Esophagus squamous epithelium (tissue), 5 donors: ENCODE measurements around the gene POLR3H. TPM values are rescaled to one million over a fixed set of nuclear protein-coding genes. Genes with fewer than 3 reads are reported as not detected.
"Not testable (repeated sequence)": the region's sequence is repeated elsewhere in the genome, so short reads cannot be mapped to it uniquely, and the experiment has no call there.

Source experiments
- DNase-seq: peaks from one replicate; lab custom pipeline; 2025; lab: John Stamatoyannopoulos, UW
- H3K27ac ChIP-seq, 4 donors: fragments of 200-600 bp; sonication (generic); one replicate each; pipeline ENCODE4 v1.5.1; 2016 to 2019; ENCODE audit warnings: mild to moderate bottlenecking in 1 of 4
- H3K27me3 ChIP-seq, 4 donors: fragments of 200-600 bp; sonication (generic); 1 replicate in 3 of 4; 2 replicates in 1 of 4; pipeline versions ENCODE4 v1.5.1 to v1.6.0; 2017 to 2021; ENCODE audit warnings: antibody characterized with exemption in 1 of 4
- H3K36me3 ChIP-seq, 3 donors: fragments of 200-600 bp; sonication (generic); one replicate each; pipeline ENCODE4 v1.5.1; 2016 to 2019
- H3K4me1 ChIP-seq, 3 donors: fragments of 200-600 bp; sonication (generic); one replicate each; pipeline ENCODE4 v1.5.1; 2017 to 2019
- H3K4me3 ChIP-seq, 4 donors: fragments of 200-600 bp; sonication (generic); 1 replicate in 3 of 4; 2 replicates in 1 of 4; pipeline ENCODE4 v1.5.1; 2016 to 2019; ENCODE audit warnings: mild to moderate bottlenecking in 2 of 4, moderate library complexity in 1 of 4
- H3K9me3 ChIP-seq, 3 donors: fragments of 200-600 bp; sonication (generic); one replicate each; pipeline ENCODE4 v1.5.1; 2016 to 2019
- POLR2A ChIP-seq, 4 donors: fragments of 450-650 bp; IDR thresholded peaks; one replicate each; pipeline ENCODE4 v1.6.1; 2017; ENCODE audit warnings: antibody characterized with exemption in 4 of 4, mild to moderate bottlenecking in 4 of 4, moderate library complexity in 3 of 4
- WGBS, 2 donors: methylation state at CpG; one replicate each; pipeline ENCODE4 v1.1.5; 2018; 5-methylcytosine and 5-hydroxymethylcytosine counted together
- intact Hi-C: fragments of 100-400 bp; cut with DNase I; formaldehyde crosslinking; loops from one replicate; pipeline ENCODE4 v1.15.0; 2022
- total RNA-seq, 4 donors: library from RNA; depleted of rRNA; stranded (reverse); fragments of >200 nt; gene quantifications; one replicate each; pipeline ENCODE4 v1.1.0, GENCODE V29; 2016
- TF ChIP-seq, protein P1 (sequence below), 6 experiments: fragments of 450-650 bp in 4 of 6; fragments of 200-600 bp in 2 of 6; sonication (generic) in 2 of 6; IDR thresholded peaks; one replicate each; pipeline ENCODE4 v1.5.1; 2016 to 2019; ENCODE audit warnings: antibody characterized with exemption in 6 of 6, mild to moderate bottlenecking in 4 of 6, moderate library complexity in 4 of 6
- donor health status: DM: yes; HTN: yes; CAD: no.

POLR3H gene, protein sequence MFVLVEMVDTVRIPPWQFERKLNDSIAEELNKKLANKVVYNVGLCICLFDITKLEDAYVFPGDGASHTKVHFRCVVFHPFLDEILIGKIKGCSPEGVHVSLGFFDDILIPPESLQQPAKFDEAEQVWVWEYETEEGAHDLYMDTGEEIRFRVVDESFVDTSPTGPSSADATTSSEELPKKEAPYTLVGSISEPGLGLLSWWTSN
- total RNA-seq = 10 to 100 TPM; 13.7 to 23.3 (median 16.1) TPM

DNA sequence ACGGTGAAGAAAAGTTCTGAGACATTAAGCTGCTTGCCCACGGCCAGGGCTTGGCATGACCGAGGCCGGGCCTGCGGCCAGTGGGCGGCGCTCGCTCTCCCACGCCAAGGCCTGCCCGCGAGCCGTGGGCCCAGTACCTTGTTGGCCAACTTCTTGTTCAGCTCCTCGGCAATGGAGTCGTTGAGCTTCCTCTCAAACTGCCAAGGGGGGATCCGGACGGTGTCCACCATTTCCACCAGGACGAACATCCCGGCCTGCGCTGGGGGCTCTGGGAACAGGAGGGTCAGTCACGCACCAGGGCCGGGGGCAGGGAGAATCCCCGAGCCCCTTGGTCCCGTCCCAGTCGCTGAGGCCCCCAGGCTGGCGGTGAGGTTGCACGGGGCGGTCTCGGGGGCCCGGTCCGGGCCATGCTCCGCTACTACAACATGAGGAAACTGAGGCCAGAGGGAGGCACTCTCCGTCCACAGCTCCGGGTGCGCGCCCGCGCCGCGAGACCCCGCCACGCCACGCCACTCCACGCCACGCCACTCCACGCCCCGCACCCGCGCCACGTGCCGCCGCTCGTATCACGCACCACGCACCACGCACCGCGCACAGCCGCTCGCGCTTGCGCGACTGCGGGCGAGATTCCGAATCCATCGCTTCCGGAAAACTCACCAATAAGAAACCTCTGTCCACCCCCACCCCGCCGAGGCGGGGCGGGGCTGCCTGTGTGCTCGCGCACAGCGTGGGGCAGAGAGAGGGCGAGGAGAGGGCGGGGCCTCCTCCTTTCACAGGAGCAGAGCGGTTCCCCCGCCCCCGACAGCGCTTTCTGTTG, at the start of gene POLR3H:
Gene POLR3H (minus strand): TSS at position 617 of the 817 bp plus-strand sequence. CDS start 369 bp downstream, at position 248.
- peak; percentile 86 for DNase-seq
- Histone ChIP-seq H3K4me1 (peaks cover 22 to 57% (median 25%) of the 10 kb centered on the region in 3 donors), H3K9me3 (no peaks in the 10 kb centered on the region), H3K4me3 (peak within 1 kb of the TSS; percentile 75 to 95 (median 92)), H3K36me3 (peaks cover 0 to 27% (median 3%) of the 10 kb centered on the region in 3 donors), H3K27me3 (no peaks in the 10 kb centered on the region), H3K27ac (peak within 1 kb of the TSS; percentile 90 to 96 (median 93))
- 0 to 2% methylated on average over 6 to 8 of the region's 80 CpGs for WGBS, 2 donors
- intact Hi-C loops = no loop called here
- TF ChIP-seq, protein P1, sequence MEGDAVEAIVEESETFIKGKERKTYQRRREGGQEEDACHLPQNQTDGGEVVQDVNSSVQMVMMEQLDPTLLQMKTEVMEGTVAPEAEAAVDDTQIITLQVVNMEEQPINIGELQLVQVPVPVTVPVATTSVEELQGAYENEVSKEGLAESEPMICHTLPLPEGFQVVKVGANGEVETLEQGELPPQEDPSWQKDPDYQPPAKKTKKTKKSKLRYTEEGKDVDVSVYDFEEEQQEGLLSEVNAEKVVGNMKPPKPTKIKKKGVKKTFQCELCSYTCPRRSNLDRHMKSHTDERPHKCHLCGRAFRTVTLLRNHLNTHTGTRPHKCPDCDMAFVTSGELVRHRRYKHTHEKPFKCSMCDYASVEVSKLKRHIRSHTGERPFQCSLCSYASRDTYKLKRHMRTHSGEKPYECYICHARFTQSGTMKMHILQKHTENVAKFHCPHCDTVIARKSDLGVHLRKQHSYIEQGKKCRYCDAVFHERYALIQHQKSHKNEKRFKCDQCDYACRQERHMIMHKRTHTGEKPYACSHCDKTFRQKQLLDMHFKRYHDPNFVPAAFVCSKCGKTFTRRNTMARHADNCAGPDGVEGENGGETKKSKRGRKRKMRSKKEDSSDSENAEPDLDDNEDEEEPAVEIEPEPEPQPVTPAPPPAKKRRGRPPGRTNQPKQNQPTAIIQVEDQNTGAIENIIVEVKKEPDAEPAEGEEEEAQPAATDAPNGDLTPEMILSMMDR (IDR thresholded peaks at IDR 0.05) = peak; percentile 32 to 53 (median 42)
- TF ChIP-seq POLR2A (IDR thresholded peaks at IDR 0.05) = peak in 1 of 4 donors; percentile 54

DNA sequence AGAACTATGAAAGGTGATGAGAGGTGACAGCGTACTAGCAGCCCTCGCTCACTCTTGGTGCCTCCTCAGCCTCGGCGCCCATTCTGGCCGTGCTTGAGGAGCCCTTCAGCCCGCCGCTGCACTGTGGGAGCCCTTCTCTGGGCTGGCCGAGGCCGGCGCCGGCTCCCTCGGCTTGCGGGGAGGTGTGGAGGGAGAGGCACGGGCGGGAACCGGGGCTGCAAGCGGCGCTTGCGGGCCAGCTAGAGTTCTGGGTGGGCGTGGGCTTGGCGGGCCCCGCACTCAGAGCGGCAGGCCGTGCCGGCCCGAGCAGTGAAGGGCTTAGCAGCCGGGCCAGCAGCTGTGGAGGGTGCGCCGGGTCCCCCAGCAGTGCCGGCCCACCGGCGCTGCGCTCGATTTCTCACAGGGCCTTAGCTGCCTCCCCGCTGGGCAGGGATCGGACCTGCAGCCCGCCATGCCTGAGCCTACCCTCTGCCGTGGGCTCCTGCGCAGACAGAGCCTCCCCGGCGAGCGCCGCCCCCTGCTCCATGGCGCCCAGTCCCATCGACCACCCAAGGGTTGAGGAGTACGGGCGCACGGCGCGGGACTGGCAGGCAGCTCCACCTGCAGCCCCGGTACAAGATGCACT, 49.2 kb upstream of the POLR3H start:
- H3K9me3 ChIP-seq, intact Hi-C loops, H3K27ac ChIP-seq, H3K36me3 ChIP-seq, DNase-seq, H3K27me3 ChIP-seq, H3K4me3 ChIP-seq: not testable (repeated sequence)
- H3K4me1 ChIP-seq = peaks cover 6 to 44% (median 24%) of the 10 kb centered on the region in 3 donors
- 91 to 100% methylated on average over 1 to 4 of the region's 51 CpGs for WGBS, 2 donors

DNA sequence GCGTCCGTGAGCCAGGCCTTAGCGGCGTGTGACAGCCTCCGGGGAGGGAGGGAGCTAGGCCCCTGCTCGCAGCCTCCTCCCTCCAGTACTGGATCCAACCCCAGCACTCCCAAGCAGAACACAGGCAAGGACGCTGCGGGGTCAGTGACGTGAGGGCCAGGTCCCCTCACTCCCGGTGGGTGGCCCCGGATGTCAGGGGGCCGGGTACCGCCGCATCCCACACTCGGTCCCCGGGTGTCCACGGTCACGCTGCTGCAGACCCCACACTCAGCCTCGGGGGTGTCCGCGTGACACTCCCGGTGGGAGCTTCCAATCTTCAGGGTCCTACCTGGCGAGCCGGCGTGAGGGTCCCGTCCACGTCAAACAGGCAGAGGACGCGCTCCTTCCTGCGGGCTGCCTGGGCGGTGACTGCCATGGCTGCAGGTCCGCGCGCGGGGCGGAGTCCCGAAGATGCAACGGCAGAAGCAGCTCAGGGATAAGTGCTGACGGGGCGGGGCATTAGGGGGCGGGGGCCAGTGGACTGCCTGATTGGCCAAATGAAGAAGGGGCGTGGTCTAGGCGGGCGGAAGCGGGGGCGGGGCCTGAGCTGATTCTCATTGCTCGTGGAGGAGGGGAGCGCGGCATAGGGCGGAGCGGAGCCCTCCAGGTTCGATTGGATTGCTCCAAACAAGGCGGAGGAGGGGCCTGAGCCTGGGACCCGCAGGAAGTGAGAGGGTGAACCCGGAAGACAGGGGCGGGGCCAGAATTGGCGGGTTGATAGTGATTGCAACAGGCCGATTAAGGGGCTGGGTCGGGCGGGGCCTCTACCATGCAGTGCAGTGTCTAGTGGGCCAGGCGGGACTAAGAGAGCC, 45.3 kb upstream of the POLR3H start, which contains the start of gene PMM1:
Gene PMM1 (minus strand): TSS at position 450 of the 851 bp plus-strand sequence. CDS start 35 bp downstream, at position 415.
- WGBS, 2 donors = 0 to 2% methylated on average over 3 to 12 of the region's 61 CpGs
- peaks cover 0 to 19% (median 0%) of the 10 kb centered on the region in 3 donors for H3K36me3 ChIP-seq
- no peaks in the 10 kb centered on the region for H3K9me3 ChIP-seq
- peak; percentile 99 for DNase-seq
- peak within 1 kb of the TSS; percentile 88 to 92 (median 92) for H3K27ac ChIP-seq
- H3K27me3 ChIP-seq = no peaks in the 10 kb centered on the region
- intact Hi-C loops = no loop called here
- peaks cover 9 to 29% (median 16%) of the 10 kb centered on the region in 3 donors for H3K4me1 ChIP-seq
- H3K4me3 ChIP-seq = peak within 1 kb of the TSS; percentile 80 to 86 (median 84)
- peak in 3 of 4 donors; percentile 31 to 94 (median 87) for TF ChIP-seq POLR2A (IDR thresholded peaks at IDR 0.05)
- TF ChIP-seq, protein P1 (IDR thresholded peaks at IDR 0.05) = peak in 1 of 6 experiments; percentile 7

DNA sequence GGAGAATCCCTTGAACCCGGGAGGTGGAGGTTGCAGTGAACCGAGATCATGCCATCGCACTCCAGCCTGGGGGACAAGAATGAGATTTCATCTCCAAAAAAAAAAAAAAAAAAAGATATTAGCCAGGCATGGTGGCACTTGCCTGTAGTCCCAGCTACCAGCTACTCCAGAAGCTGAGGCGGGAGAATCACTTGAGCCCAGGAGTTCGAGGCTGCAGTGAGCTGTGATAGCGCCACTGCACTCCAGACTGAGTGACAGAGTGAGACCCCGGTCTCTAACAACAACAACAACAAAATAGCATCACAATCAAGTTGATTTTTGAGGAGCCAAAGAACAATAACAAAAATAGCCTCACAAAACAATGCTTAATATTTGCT, 43.1 kb upstream of the POLR3H start:
- H3K4me3 ChIP-seq = peak overlapping the region in 1 of 4 donors; percentile 83
- no peak for DNase-seq
- peaks cover 9 to 29% (median 16%) of the 10 kb centered on the region in 3 donors for H3K4me1 ChIP-seq
- H3K9me3 ChIP-seq = no peaks in the 10 kb centered on the region
- peaks cover 0 to 41% (median 12%) of the 10 kb centered on the region in 3 donors for H3K36me3 ChIP-seq
- intact Hi-C loops = no loop called here
- 91 to 95% methylated on average over 7 of the region's 7 CpGs for WGBS, 2 donors
- no peaks in the 10 kb centered on the region for H3K27me3 ChIP-seq
- peak overlapping the region in 1 of 4 donors; percentile 92 for H3K27ac ChIP-seq
- no peak for TF ChIP-seq POLR2A (IDR thresholded peaks at IDR 0.05)
- TF ChIP-seq, protein P1 (IDR thresholded peaks at IDR 0.05) = no peak

DNA sequence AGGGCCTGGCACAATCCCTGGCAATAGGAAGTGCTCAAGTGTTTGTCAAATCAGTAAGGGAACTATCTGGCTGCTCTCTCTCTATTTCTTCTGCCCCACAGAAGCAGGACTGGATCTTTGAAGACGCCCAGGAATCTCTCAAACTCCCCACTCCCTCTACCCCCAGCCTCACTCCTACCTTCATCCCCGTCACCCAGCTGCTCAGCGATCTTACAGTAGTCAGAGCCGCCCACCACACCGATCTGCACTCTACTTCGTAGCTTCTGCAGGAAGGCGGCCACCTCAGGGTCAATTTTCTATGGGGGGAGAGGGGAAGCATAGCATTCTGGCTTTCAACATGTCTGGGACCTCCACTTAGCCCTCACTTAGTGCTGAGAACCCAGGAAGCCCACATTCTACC, 41.6 kb upstream of the POLR3H start:
- Histone ChIP-seq H3K9me3 (no peaks in the 10 kb centered on the region), H3K4me3 (no peak overlapping the region), H3K4me1 (peaks cover 9 to 29% (median 16%) of the 10 kb centered on the region in 3 donors), H3K27me3 (no peaks in the 10 kb centered on the region), H3K27ac (no peak overlapping the region), H3K36me3 (peaks cover 0 to 56% (median 12%) of the 10 kb centered on the region in 3 donors)
- no peak for DNase-seq
- TF ChIP-seq, protein P1 (IDR thresholded peaks at IDR 0.05) = no peak
- WGBS, 2 donors = 92 to 99% methylated on average over 7 of the region's 7 CpGs
- intact Hi-C loops = no loop called here
